PFSK-1 (cell line): ENCODE data around the gene C5orf58.

Experiments
- FOXP2 ChIP-seq: optimal IDR thresholded peaks from 2 replicates; pipeline ENCODE3; 2011; ENCODE audit warnings: borderline replicate concordance, control low read depth, inconsistent platforms; ENCODE audit not compliant: insufficient read depth; ENCODE audit errors: extremely low read length, extremely low read depth
- POLR2AphosphoS5 ChIP-seq: IDR thresholded peaks from 2 replicates; pipeline ENCODE4 v1.6.1; 2012; ENCODE audit warnings: low read depth, mild to moderate bottlenecking, control low read depth, low read length, moderate library complexity
- REST ChIP-seq, 2 experiments: IDR thresholded peaks; 2 replicates each; pipeline versions ENCODE4 v1.6.1 to v1.8.0; 2011 to 2012; ENCODE audit warnings: low read depth in 2 of 2, low read length in 2 of 2, control low read depth in 1 of 2, inconsistent platforms in 1 of 2, mild to moderate bottlenecking in 1 of 2, moderate library complexity in 1 of 2; ENCODE audit not compliant: insufficient read depth in 1 of 2
- SIN3A ChIP-seq: IDR thresholded peaks from 2 replicates; pipeline ENCODE4 v1.6.1; 2012; ENCODE audit warnings: mild to moderate bottlenecking, low read length, moderate library complexity, borderline replicate concordance; ENCODE audit not compliant: insufficient read depth
- TAF1 ChIP-seq: IDR thresholded peaks from 2 replicates; pipeline ENCODE4 v1.6.1; 2012; ENCODE audit warnings: low read length, control low read depth, borderline replicate concordance; ENCODE audit not compliant: insufficient read depth

GRCh38 chr5:170294057-170294456, 61.3 kb downstream of the C5orf58 start:
- TF ChIP-seq TAF1 (no peak), REST (IDR thresholded peaks at IDR 0.05; ENCODE audit: insufficient read depth in 1 of 2, low read depth in 2 of 2, low read length in 2 of 2) (no peak), SIN3A (no peak), POLR2AphosphoS5 (no peak), FOXP2 (no peak)
